Measurements from ENCODE around the gene RDH14. TPM values are rescaled to one million over a fixed set of nuclear protein-coding genes. Genes with fewer than 3 reads are reported as not detected.

RDH14 gene
- total and polyA plus RNA-seq, 5 donors from 2014 or later: 11.7 to 45.4 (median 43.5) TPM

DNA sequence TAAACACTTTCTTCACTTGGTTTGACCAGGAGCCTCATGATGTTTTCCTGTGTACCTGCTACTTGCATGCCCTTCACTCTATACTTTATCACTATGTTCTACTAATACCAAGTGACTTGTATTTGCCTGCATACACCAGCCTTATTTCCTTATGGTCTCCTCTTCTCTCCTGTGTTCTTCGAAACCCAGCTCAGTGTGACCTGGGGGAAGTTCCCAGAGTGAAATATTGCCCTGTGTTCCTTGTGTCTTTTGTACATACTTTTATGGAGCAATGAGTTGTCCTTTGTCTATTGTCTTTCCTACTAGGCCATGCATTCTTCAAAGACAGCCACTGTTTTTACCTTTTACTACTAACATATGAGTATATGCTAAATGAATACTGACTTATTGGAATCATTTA lies 28.3 kb upstream of the RDH14 start:
- Histone ChIP-seq H3K36me3 (ENCODE audit: control insufficient read depth, insufficient read depth, low read length) (no peaks in the 10 kb centered on the region), H3K27ac (ENCODE audit: insufficient read depth, low read length, poor library complexity, severe bottlenecking) (no peak overlapping the region), H3K27me3 (ENCODE audit: control insufficient read depth, insufficient read depth, low read length) (no peaks in the 10 kb centered on the region), H3K9me3 (ENCODE audit: control insufficient read depth in 2 of 2, low read length in 2 of 2) (no peaks in the 10 kb centered on the region), H3K4me1 (ENCODE audit: control insufficient read depth, insufficient read depth, low read length, poor library complexity, severe bottlenecking) (no peaks in the 10 kb centered on the region), H3K4me3 (ENCODE audit: low read depth, low read length) (no peak overlapping the region)
- peaks cover 21% of the 10 kb centered on the region for H3K36me3 Mint-ChIP-seq
- no peak overlapping the region for H3K4me3 Mint-ChIP-seq
- ATAC-seq (ENCODE audit: low read depth in 2 of 2): no peak
- DNase-seq: no peak
- no peak overlapping the region for H3K27ac Mint-ChIP-seq
- H3K27me3 Mint-ChIP-seq: no peaks in the 10 kb centered on the region
- peaks cover 0 to 7% (median 0%) of the 10 kb centered on the region in 7 donors for H3K9me3 Mint-ChIP-seq
- peaks cover 0 to 2% (median 0%) of the 10 kb centered on the region in 4 donors for H3K4me1 Mint-ChIP-seq

DNA sequence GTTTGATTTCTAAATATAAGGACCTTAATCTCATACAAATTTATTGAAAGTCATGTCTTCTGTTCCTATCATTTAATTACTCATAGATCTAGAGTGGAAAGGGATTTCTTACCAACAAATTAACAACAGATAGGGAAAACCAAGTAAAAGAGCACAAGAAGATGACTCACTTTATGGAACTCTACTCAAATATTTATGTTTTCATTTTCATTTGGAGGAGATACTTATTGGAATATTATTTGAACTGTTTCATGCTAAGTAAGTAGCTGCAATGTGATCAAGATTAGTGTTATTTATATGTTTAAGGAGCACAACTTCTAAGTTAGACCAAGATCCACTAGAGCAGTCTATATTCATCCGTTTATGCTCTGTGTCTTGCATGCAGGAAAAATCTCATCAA lies 27.6 kb upstream of the RDH14 start:
- H3K27ac ChIP-seq (ENCODE audit: insufficient read depth, low read length, poor library complexity, severe bottlenecking): no peak overlapping the region
- Mint-ChIP-seq H3K4me1 (peaks cover 0 to 2% (median 0%) of the 10 kb centered on the region in 4 donors), H3K9me3 (peaks cover 0 to 7% (median 1%) of the 10 kb centered on the region in 7 donors), H3K4me3 (no peak overlapping the region), H3K36me3 (peaks cover 29% of the 10 kb centered on the region), H3K27me3 (no peaks in the 10 kb centered on the region), H3K27ac (no peak overlapping the region)
- H3K9me3 ChIP-seq (ENCODE audit: control insufficient read depth in 2 of 2, low read length in 2 of 2): no peaks in the 10 kb centered on the region
- H3K4me1 ChIP-seq (ENCODE audit: control insufficient read depth, insufficient read depth, low read length, poor library complexity, severe bottlenecking): no peaks in the 10 kb centered on the region
- no peaks in the 10 kb centered on the region for H3K36me3 ChIP-seq (ENCODE audit: control insufficient read depth, insufficient read depth, low read length)
- DNase-seq (no peak), ATAC-seq (ENCODE audit: low read depth in 2 of 2) (no peak)
- H3K4me3 ChIP-seq (ENCODE audit: low read depth, low read length): no peak overlapping the region
- H3K27me3 ChIP-seq (ENCODE audit: control insufficient read depth, insufficient read depth, low read length): no peaks in the 10 kb centered on the region

DNA sequence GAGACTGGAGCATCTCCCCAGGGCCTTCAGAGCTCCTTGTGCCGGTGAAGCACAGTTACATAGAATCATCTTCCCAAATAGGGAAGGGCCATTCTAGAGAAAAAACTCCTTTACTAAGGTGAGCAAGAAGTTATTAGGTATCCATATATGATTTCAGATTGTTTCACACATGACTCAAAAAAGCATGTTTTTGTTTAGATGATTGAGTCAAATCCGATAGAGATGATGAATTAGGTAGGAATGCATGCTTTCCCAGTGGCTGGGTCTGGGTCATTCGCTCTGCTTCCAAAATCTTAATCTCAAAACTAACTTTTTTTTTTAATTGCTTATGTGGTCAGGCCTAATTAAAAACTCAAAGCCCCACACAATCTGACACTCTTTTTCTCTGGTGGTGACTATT lies 25.1 kb upstream of the RDH14 start:
- no peak overlapping the region for H3K4me3 Mint-ChIP-seq
- H3K4me3 ChIP-seq (ENCODE audit: low read depth, low read length): no peak overlapping the region
- no peaks in the 10 kb centered on the region for H3K36me3 ChIP-seq (ENCODE audit: control insufficient read depth, insufficient read depth, low read length)
- no peaks in the 10 kb centered on the region for H3K4me1 ChIP-seq (ENCODE audit: control insufficient read depth, insufficient read depth, low read length, poor library complexity, severe bottlenecking)
- peaks cover 0 to 2% (median 0%) of the 10 kb centered on the region in 4 donors for H3K4me1 Mint-ChIP-seq
- DNase-seq (no peak), ATAC-seq (ENCODE audit: low read depth in 2 of 2) (no peak)
- H3K36me3 Mint-ChIP-seq: peaks cover 23% of the 10 kb centered on the region
- H3K27ac ChIP-seq (ENCODE audit: insufficient read depth, low read length, poor library complexity, severe bottlenecking): no peak overlapping the region
- peaks cover 0 to 7% (median 1%) of the 10 kb centered on the region in 7 donors for H3K9me3 Mint-ChIP-seq
- no peaks in the 10 kb centered on the region for H3K27me3 ChIP-seq (ENCODE audit: control insufficient read depth, insufficient read depth, low read length)
- no peaks in the 10 kb centered on the region for H3K27me3 Mint-ChIP-seq
- H3K27ac Mint-ChIP-seq: no peak overlapping the region
- H3K9me3 ChIP-seq (ENCODE audit: control insufficient read depth in 2 of 2, low read length in 2 of 2): no peaks in the 10 kb centered on the region

DNA sequence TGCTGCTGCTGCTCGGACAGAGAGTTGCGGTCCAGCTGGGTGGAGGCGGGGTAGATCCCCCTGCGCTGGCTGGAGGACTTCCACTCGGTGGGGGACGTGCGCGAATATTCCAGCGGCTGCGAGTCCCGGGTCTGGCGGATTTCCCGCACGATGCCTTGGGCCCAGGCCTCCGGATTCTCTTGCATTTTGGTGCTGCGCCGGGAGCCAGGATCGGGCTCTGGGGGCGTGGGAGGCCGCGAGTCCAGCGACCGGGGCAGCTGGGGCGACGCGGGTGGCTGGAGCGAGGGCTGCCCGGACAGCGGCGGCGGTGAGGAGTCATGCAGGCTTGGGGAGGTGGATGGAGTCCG lies 24.1 kb upstream of the RDH14 start:
- ATAC-seq (ENCODE audit: low read depth in 2 of 2) (no peak), DNase-seq (no peak)
- Histone ChIP-seq H3K9me3 (ENCODE audit: control insufficient read depth in 2 of 2, low read length in 2 of 2) (no peaks in the 10 kb centered on the region), H3K4me3 (ENCODE audit: low read depth, low read length) (no peak overlapping the region), H3K27ac (ENCODE audit: insufficient read depth, low read length, poor library complexity, severe bottlenecking) (no peak overlapping the region), H3K36me3 (ENCODE audit: control insufficient read depth, insufficient read depth, low read length) (no peaks in the 10 kb centered on the region), H3K27me3 (ENCODE audit: control insufficient read depth, insufficient read depth, low read length) (no peaks in the 10 kb centered on the region), H3K4me1 (ENCODE audit: control insufficient read depth, insufficient read depth, low read length, poor library complexity, severe bottlenecking) (no peaks in the 10 kb centered on the region)
- no peak overlapping the region for H3K4me3 Mint-ChIP-seq
- no peaks in the 10 kb centered on the region for H3K27me3 Mint-ChIP-seq
- H3K27ac Mint-ChIP-seq: no peak overlapping the region
- peaks cover 0 to 8% (median 1%) of the 10 kb centered on the region in 7 donors for H3K9me3 Mint-ChIP-seq
- H3K36me3 Mint-ChIP-seq: peaks cover 19% of the 10 kb centered on the region
- peaks cover 0 to 2% (median 0%) of the 10 kb centered on the region in 4 donors for H3K4me1 Mint-ChIP-seq

DNA sequence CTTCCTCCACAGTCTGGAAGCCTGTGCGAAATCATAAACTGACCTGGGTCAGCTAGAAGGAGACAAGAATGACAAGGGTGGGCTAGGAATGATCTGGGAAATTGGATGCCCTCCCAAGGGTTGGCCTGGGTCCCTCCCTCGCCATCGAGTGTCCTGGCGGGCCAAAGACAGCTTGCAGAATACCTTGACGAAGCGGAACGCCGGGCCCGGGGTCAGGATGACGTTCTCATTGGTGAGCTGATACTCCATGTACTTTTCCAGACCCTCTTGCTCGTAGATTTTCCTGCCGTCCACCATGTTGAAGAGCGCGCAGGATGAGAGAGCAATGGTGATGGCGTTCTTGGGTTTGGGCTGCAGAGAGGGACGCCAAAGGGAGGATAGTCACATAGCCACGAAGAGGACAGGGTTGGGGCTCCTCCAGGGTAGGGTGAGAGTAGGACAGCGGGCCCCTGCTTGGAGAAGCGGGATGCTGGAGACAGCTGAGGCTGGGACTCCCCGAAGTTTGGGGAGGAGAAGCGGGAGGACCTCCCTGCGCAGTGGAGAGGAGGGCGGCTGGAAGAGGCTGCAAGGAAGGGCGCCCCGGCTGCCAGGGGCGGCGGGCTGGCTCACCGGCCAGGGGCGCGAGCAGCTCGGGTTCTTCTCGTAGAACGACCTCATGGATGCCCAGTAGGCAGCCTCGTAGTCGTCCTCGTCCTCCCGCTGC lies 23.6 kb upstream of the RDH14 start:
- Mint-ChIP-seq H3K27me3 (no peaks in the 10 kb centered on the region), H3K27ac (no peak overlapping the region), H3K4me1 (no peaks in the 10 kb centered on the region), H3K4me3 (no peak overlapping the region), H3K36me3 (peaks cover 19% of the 10 kb centered on the region), H3K9me3 (peaks cover 0 to 13% (median 1%) of the 10 kb centered on the region in 7 donors)
- Histone ChIP-seq H3K36me3 (ENCODE audit: control insufficient read depth, insufficient read depth, low read length) (no peaks in the 10 kb centered on the region), H3K27ac (ENCODE audit: insufficient read depth, low read length, poor library complexity, severe bottlenecking) (no peak overlapping the region), H3K27me3 (ENCODE audit: control insufficient read depth, insufficient read depth, low read length) (no peaks in the 10 kb centered on the region), H3K4me1 (ENCODE audit: control insufficient read depth, insufficient read depth, low read length, poor library complexity, severe bottlenecking) (no peaks in the 10 kb centered on the region), H3K4me3 (ENCODE audit: low read depth, low read length) (no peak overlapping the region), H3K9me3 (ENCODE audit: control insufficient read depth in 2 of 2, low read length in 2 of 2) (no peaks in the 10 kb centered on the region)
- ATAC-seq (ENCODE audit: low read depth in 2 of 2): no peak
- DNase-seq: no peak

DNA sequence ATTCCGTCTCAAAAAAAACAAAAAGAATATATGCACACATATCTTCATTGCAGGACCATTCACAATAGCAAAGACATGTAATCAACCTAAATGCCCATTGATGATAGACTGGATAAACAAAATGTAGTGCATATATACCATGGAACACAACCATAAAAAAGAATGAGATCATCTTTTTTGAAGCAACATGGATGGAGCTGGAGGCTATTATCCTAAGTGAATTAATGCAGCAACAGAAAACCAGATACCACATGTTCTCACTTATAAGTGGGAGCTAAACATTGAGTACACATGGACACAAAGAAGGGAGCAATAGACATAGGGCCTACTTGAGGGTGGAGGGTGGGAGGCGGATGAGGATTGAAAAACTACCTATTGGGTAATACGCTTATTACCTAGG lies 20.2 kb upstream of the RDH14 start:
- Mint-ChIP-seq H3K36me3 (peaks cover 36% of the 10 kb centered on the region), H3K9me3 (peaks cover 1 to 27% (median 5%) of the 10 kb centered on the region in 7 donors)
- no peaks in the 10 kb centered on the region for H3K36me3 ChIP-seq (ENCODE audit: control insufficient read depth, insufficient read depth, low read length)

DNA sequence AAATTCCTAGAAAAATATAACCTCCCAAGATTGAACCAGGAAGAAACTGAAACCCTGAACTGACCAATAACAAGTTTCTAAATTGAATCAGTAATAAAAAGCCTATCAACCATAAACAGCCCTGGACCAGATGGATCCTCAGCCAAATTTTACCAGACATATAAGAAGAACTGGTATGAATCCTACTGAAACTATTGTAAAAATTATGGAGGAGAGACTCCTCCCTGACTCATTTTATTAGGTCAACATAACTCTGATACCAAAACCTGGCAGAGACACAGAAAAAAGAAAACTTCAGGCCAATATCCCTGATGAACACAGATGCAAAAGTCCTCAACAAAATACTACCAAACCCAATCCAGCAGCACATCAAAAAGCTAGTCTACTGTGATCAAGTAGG lies 17.6 kb upstream of the RDH14 start:
- no peak overlapping the region for H3K27ac ChIP-seq (ENCODE audit: insufficient read depth, low read length, poor library complexity, severe bottlenecking)
- ATAC-seq (ENCODE audit: low read depth in 2 of 2) (no peak), DNase-seq (no peak)
- Mint-ChIP-seq H3K27me3 (no peaks in the 10 kb centered on the region), H3K9me3 (peaks cover 0 to 21% (median 5%) of the 10 kb centered on the region in 7 donors), H3K27ac (peak overlapping the region in 1 of 3 donors; percentile 14), H3K4me1 (no peaks in the 10 kb centered on the region), H3K4me3 (no peak overlapping the region), H3K36me3 (peaks cover 30% of the 10 kb centered on the region)
- H3K36me3 ChIP-seq (ENCODE audit: control insufficient read depth, insufficient read depth, low read length): no peaks in the 10 kb centered on the region
- H3K27me3 ChIP-seq (ENCODE audit: control insufficient read depth, insufficient read depth, low read length): no peaks in the 10 kb centered on the region
- H3K4me3 ChIP-seq (ENCODE audit: low read depth, low read length): no peak overlapping the region
- H3K4me1 ChIP-seq (ENCODE audit: control insufficient read depth, insufficient read depth, low read length, poor library complexity, severe bottlenecking): no peaks in the 10 kb centered on the region
- no peaks in the 10 kb centered on the region for H3K9me3 ChIP-seq (ENCODE audit: control insufficient read depth in 2 of 2, low read length in 2 of 2)

More for the DNA sequence above, 20.2 kb upstream of the RDH14 start:
- Mint-ChIP-seq H3K27ac (no peak overlapping the region), H3K4me1 (no peaks in the 10 kb centered on the region), H3K4me3 (no peak overlapping the region), H3K27me3 (no peaks in the 10 kb centered on the region)
- Histone ChIP-seq H3K4me1 (ENCODE audit: control insufficient read depth, insufficient read depth, low read length, poor library complexity, severe bottlenecking) (no peaks in the 10 kb centered on the region), H3K4me3 (ENCODE audit: low read depth, low read length) (no peak overlapping the region), H3K27ac (ENCODE audit: insufficient read depth, low read length, poor library complexity, severe bottlenecking) (no peak overlapping the region), H3K9me3 (ENCODE audit: control insufficient read depth in 2 of 2, low read length in 2 of 2) (no peaks in the 10 kb centered on the region), H3K27me3 (ENCODE audit: control insufficient read depth, insufficient read depth, low read length) (no peaks in the 10 kb centered on the region)
- DNase-seq: no peak
- ATAC-seq (ENCODE audit: low read depth in 2 of 2): no peak

- peaks cover 0 to 4% (median 2%) of the 10 kb centered on the region in 7 donors for H3K9me3 Mint-ChIP-seq
- Histone ChIP-seq H3K9me3 (ENCODE audit: control insufficient read depth in 2 of 2, low read length in 2 of 2) (peaks cover 4 to 5% of the 10 kb centered on the region in 2 experiments), H3K4me3 (ENCODE audit: low read depth, low read length) (no peak overlapping the region), H3K27me3 (ENCODE audit: control insufficient read depth, insufficient read depth, low read length) (no peaks in the 10 kb centered on the region), H3K4me1 (ENCODE audit: control insufficient read depth, insufficient read depth, low read length, poor library complexity, severe bottlenecking) (no peaks in the 10 kb centered on the region), H3K36me3 (ENCODE audit: control insufficient read depth, insufficient read depth, low read length) (peaks cover 7% of the 10 kb centered on the region), H3K27ac (ENCODE audit: insufficient read depth, low read length, poor library complexity, severe bottlenecking) (no peak overlapping the region)
- DNase-seq: no peak
- H3K27ac Mint-ChIP-seq: no peak overlapping the region
- ATAC-seq (ENCODE audit: low read depth in 2 of 2): no peak
- no peak overlapping the region for H3K4me3 Mint-ChIP-seq
- H3K36me3 Mint-ChIP-seq: peaks cover 33% of the 10 kb centered on the region
- peaks cover 0 to 5% (median 3%) of the 10 kb centered on the region in 4 donors for H3K4me1 Mint-ChIP-seq
- no peaks in the 10 kb centered on the region for H3K27me3 Mint-ChIP-seq
Measured at GRCh38 chr2:18566145-18566769, 5.8 kb upstream of the RDH14 start.

All from CD4-positive, CD25-positive, alpha-beta regulatory T cell (primary cell).